ENCODE measurements around the gene XKR7.

DNA sequence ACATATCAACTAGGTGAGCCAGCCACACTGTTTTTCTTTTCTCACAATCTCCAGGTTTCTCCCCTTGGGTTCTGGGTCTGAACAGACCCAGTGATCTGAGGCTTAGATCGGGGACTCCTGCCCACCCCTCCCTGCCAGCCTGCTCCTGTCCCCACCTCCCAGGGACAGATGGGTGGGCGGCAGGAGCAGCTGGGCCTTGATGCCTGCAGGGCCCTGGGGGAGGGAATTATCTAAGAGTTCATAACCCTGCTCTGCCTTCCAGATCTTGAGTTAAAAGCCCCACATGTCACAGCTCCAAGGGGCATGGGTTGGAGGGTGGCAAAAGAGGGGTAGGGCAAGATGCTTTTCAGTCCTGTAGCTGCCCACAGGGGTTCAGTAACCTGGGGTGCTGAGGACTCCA lies 5.2 kb upstream of the XKR7 start:
- TF ChIP-seq POLR2A (IDR thresholded peaks at IDR 0.05), result no peak
- TF ChIP-seq, protein P1, sequence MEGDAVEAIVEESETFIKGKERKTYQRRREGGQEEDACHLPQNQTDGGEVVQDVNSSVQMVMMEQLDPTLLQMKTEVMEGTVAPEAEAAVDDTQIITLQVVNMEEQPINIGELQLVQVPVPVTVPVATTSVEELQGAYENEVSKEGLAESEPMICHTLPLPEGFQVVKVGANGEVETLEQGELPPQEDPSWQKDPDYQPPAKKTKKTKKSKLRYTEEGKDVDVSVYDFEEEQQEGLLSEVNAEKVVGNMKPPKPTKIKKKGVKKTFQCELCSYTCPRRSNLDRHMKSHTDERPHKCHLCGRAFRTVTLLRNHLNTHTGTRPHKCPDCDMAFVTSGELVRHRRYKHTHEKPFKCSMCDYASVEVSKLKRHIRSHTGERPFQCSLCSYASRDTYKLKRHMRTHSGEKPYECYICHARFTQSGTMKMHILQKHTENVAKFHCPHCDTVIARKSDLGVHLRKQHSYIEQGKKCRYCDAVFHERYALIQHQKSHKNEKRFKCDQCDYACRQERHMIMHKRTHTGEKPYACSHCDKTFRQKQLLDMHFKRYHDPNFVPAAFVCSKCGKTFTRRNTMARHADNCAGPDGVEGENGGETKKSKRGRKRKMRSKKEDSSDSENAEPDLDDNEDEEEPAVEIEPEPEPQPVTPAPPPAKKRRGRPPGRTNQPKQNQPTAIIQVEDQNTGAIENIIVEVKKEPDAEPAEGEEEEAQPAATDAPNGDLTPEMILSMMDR (IDR thresholded peaks at IDR 0.05), result no peak
